ENCODE measurements around the gene ST6GALNAC3.

The ST6GALNAC3 gene

DNA sequence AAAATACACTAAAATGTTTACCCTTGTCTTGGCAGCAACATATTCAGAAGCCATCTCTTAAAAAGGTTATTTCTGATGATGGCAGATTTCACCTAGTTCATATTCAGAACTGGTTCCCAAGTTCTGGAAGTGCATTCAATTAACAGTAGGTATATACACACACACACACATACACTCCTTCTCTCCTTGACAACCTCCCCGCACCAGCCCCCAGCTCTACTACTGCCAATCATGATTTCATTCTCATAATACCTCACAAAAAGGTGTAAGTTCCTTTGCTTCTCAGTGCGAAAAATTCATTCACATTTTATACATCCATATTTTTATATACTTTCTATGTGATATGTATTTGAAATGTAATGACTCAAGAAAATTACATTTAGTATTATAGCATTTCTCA lies 564.6 kb downstream of the ST6GALNAC3 start:
- no peaks in the 10 kb centered on the region for H3K9me2 ChIP-seq (replicated peaks; ENCODE audit: low read depth, low read length)
- no peaks in the 10 kb centered on the region for H3K9me3 ChIP-seq (ENCODE audit: insufficient read depth, low read depth, low read length)
- TF ChIP-seq, protein P1, sequence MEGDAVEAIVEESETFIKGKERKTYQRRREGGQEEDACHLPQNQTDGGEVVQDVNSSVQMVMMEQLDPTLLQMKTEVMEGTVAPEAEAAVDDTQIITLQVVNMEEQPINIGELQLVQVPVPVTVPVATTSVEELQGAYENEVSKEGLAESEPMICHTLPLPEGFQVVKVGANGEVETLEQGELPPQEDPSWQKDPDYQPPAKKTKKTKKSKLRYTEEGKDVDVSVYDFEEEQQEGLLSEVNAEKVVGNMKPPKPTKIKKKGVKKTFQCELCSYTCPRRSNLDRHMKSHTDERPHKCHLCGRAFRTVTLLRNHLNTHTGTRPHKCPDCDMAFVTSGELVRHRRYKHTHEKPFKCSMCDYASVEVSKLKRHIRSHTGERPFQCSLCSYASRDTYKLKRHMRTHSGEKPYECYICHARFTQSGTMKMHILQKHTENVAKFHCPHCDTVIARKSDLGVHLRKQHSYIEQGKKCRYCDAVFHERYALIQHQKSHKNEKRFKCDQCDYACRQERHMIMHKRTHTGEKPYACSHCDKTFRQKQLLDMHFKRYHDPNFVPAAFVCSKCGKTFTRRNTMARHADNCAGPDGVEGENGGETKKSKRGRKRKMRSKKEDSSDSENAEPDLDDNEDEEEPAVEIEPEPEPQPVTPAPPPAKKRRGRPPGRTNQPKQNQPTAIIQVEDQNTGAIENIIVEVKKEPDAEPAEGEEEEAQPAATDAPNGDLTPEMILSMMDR (conservative IDR thresholded peaks at IDR 0.05; ENCODE audit: low read length) = no peak
- no peak for TF ChIP-seq EZH2phosphoT487 (IDR thresholded peaks at IDR 0.05; ENCODE audit: borderline replicate concordance)
- no peak overlapping the region for H3K4me2 ChIP-seq (ENCODE audit: low read depth, low read length, poor library complexity, severe bottlenecking)
- no peaks in the 10 kb centered on the region for H3K36me3 ChIP-seq (ENCODE audit: insufficient read depth, low read length)
- H3K27me3 ChIP-seq (ENCODE audit: insufficient read depth, low read length, poor library complexity, severe bottlenecking) = no peaks in the 10 kb centered on the region
- no peaks in the 10 kb centered on the region for H3K79me2 ChIP-seq (ENCODE audit: insufficient read depth, low read length)
- no peaks in the 10 kb centered on the region for H3K4me1 ChIP-seq (ENCODE audit: insufficient read depth, low read length, poor library complexity, severe bottlenecking)
- no peak overlapping the region for H3K4me3 ChIP-seq (ENCODE audit: low read length, poor library complexity, severe bottlenecking)
- no peak overlapping the region for H3K9ac ChIP-seq (ENCODE audit: low read depth, low read length, poor library complexity, severe bottlenecking)
- H4K20me1 ChIP-seq (ENCODE audit: insufficient read depth, low read length, poor library complexity, severe bottlenecking) = no peaks in the 10 kb centered on the region
- no peak overlapping the region for H2AFZ ChIP-seq (ENCODE audit: low read length)
- H3F3A ChIP-seq (ENCODE audit: low read depth) = no peaks in the 10 kb centered on the region

DNA sequence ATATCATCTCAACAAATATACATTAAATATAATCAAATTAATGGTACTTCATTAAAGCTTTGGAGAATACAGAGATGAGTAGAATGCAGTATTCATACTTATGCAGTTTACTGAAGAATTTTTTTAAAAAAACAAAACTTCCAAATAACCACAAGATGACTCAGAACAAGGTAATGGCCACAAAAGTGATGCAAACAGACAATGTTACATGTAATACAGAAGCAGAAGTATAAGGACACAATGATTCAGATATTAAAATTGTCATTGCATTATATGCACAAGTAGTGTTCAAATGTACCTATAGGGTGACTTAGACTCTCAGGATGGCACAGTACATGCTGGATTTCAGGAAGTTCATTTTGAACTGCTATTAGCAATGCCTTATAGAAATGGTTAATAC lies 565.5 kb downstream of the ST6GALNAC3 start:
- Histone ChIP-seq H3K9me3 (ENCODE audit: insufficient read depth, low read depth, low read length) (no peaks in the 10 kb centered on the region), H3K9me2 (replicated peaks; ENCODE audit: low read depth, low read length) (no peaks in the 10 kb centered on the region), H2AFZ (ENCODE audit: low read length) (no peak overlapping the region), H3K4me2 (ENCODE audit: low read depth, low read length, poor library complexity, severe bottlenecking) (no peak overlapping the region), H3K4me3 (ENCODE audit: low read length, poor library complexity, severe bottlenecking) (no peak overlapping the region), H4K20me1 (ENCODE audit: insufficient read depth, low read length, poor library complexity, severe bottlenecking) (no peaks in the 10 kb centered on the region), H3K9ac (ENCODE audit: low read depth, low read length, poor library complexity, severe bottlenecking) (no peak overlapping the region), H3K36me3 (ENCODE audit: insufficient read depth, low read length) (no peaks in the 10 kb centered on the region), H3K27me3 (ENCODE audit: insufficient read depth, low read length, poor library complexity, severe bottlenecking) (no peaks in the 10 kb centered on the region), H3K79me2 (ENCODE audit: insufficient read depth, low read length) (no peaks in the 10 kb centered on the region), H3K4me1 (ENCODE audit: insufficient read depth, low read length, poor library complexity, severe bottlenecking) (no peaks in the 10 kb centered on the region), H3F3A (ENCODE audit: low read depth) (no peaks in the 10 kb centered on the region)
- no peak for TF ChIP-seq EZH2phosphoT487 (IDR thresholded peaks at IDR 0.05; ENCODE audit: borderline replicate concordance)
- TF ChIP-seq, protein P1 (conservative IDR thresholded peaks at IDR 0.05; ENCODE audit: low read length) = no peak

DNA sequence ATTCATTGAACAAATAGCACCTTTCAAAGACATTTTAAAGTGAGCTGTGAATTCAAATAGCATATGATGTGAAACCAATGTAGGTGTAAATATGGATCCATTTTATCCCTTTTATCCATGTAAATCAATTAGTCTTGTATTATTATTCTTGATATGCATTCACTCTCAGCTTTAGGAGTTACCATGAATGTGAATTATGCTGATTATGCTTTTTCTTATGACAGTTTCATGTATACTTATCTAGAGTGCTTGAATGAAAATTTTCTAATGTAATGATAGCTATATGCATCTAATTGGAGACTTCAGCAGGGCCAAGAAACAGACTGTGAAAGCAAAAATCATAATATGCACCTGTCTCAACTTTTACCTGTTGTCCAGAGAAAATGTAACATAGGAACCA lies 566.2 kb downstream of the ST6GALNAC3 start:
- H3K79me2 ChIP-seq (ENCODE audit: insufficient read depth, low read length) = no peaks in the 10 kb centered on the region
- no peaks in the 10 kb centered on the region for H3F3A ChIP-seq (ENCODE audit: low read depth)
- no peaks in the 10 kb centered on the region for H3K36me3 ChIP-seq (ENCODE audit: insufficient read depth, low read length)
- H3K27me3 ChIP-seq (ENCODE audit: insufficient read depth, low read length, poor library complexity, severe bottlenecking) = no peaks in the 10 kb centered on the region
- no peak overlapping the region for H3K9ac ChIP-seq (ENCODE audit: low read depth, low read length, poor library complexity, severe bottlenecking)
- H3K4me3 ChIP-seq (ENCODE audit: low read length, poor library complexity, severe bottlenecking) = no peak overlapping the region
- H2AFZ ChIP-seq (ENCODE audit: low read length) = no peak overlapping the region
- H3K4me1 ChIP-seq (ENCODE audit: insufficient read depth, low read length, poor library complexity, severe bottlenecking) = no peaks in the 10 kb centered on the region
- H3K9me2 ChIP-seq (replicated peaks; ENCODE audit: low read depth, low read length) = no peaks in the 10 kb centered on the region
- no peak for TF ChIP-seq EZH2phosphoT487 (IDR thresholded peaks at IDR 0.05; ENCODE audit: borderline replicate concordance)
- TF ChIP-seq, protein P1 (conservative IDR thresholded peaks at IDR 0.05; ENCODE audit: low read length) = no peak
- no peaks in the 10 kb centered on the region for H4K20me1 ChIP-seq (ENCODE audit: insufficient read depth, low read length, poor library complexity, severe bottlenecking)
- no peaks in the 10 kb centered on the region for H3K9me3 ChIP-seq (ENCODE audit: insufficient read depth, low read depth, low read length)
- no peak overlapping the region for H3K4me2 ChIP-seq (ENCODE audit: low read depth, low read length, poor library complexity, severe bottlenecking)

Measured in Loucy (cell line).